ENCODE data around the gene GRAPL.
"Not testable (repeated sequence)": the region's sequence is repeated elsewhere in the genome, so short reads cannot be mapped to it uniquely, and the experiment has no call there.

The GRAPL gene

DNA sequence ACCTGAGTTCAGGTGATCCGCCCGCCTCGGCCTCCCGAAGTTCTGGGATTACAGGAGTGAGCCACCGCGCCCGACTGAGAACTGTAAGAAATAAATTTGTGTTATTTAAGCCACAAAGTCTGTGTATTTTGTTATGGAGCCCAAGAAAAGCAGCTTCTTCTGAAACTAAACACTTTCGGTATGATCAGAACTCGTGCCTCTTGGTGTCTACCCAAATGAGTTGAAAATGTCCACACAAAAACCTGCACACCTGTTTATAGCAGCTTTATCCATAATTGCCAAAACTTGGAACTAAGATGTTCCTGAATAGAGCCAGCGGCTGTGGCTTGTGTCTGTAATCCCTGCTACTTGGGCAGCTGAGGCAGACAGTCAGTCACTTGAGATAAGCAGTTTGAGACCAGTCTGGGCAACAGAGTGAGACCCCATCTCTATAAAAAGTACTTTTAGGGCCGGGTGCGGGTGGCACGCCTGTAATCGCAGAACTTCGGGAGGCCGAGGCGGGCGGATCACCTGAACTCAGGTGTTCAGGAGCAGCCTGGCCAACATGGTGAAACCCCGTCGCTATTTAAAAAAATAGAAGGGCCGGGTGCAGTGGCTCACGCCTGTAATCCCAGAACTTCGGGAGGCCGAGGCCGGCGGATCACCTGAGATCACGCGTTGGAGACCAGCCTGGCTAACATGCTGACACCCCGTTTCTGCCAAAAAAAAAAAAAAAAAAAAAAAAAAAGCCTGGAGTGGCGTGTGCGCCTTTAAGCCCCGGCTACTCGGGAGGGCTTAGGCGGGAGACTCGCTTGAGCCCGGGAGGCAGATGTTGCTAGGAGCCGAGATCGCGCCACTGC, 61.7 kb downstream of the GRAPL start:
- not testable (repeated sequence) for DNase-seq (ENCODE audit: low spot score)

- DNase-seq (ENCODE audit: low spot score), result not testable (repeated sequence)
Observed at GRCh38 chr17:19189781-19190405, 62.5 kb downstream of the GRAPL start.

DNA sequence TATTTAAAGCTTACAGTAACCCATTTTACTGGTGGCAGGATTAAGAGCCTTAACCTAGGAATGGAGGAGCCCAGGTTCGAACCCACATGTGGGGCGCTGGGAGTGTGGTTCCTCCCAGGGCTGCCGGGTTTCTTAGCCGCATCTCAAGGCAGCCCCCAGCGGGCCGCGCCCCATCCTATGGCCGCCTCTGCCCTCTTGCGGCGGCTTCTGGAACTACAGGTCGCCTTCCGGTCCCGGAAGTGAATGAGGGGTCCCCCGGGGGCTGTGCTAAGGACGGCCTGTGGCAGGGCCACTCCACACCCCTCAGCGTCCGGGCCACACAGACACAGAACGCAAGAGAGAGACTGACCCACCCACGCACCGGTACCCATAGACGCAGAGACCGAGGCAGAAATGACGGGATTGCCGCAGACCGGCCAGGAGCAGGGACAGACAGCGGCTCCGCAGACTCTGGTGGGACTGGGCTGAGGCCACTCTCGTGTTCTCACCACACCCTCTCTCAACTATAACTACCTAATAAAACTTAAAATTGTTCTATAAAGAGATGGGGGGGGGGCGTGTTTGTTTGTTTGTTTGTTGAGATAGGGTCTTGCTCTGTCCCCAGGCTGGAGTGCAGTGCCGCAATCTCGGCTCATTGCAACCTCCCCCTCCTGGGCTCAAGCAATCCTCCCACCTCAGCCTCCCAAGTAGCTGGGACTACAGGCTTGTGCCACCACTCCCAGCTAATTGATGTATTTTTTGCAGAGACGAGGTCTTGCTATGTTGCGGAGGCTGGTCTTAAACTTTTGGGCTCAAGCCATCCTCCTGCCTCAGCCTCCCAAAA, 69.2 kb downstream of the GRAPL start:
- not testable (repeated sequence) for DNase-seq (ENCODE audit: low spot score)

DNA sequence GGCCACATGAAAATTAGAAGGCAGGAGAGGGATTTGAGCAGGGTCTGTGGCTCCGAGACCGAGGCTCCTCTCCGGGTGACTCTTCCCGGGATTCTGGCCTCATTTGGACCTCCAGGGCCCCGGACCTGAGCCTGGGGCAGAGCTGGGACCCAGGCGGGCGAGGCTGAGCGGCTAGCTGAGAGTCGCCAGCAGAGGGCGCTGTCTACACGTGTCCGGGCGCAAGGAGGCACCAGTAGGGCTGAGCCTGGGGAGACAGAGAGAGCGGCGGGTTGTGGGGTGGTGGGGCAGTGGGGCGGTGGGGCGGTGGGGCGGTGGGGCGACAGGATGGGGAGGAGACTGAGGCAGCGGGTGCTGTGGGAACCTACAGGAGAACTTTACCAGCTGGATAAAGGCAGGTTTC, 75.1 kb downstream of the GRAPL start:
- not testable (repeated sequence) for DNase-seq (ENCODE audit: low spot score)

GRCh38 chr17:19203429-19203828, 76.0 kb downstream of the GRAPL start:
- DNase-seq (ENCODE audit: low spot score), result not testable (repeated sequence)
